ENCODE results near the gene GP9. TPM values are rescaled to one million over a fixed set of nuclear protein-coding genes. Genes with fewer than 3 reads are reported as not detected.

GP9 gene
- total and polyA plus RNA-seq, 7 donors = 0.04 to 0.21 (median 0.09) TPM; not detected in 4

GRCh38 chr3:129059311-129059958, 1.1 kb upstream of the GP9 start:
- WGBS, 3 donors = 74 to 85% (median 81%) methylated on average over 11 of the region's 11 CpGs
- H3K27ac ChIP-seq = no peak overlapping the region
- no peak overlapping the region for H3K4me3 ChIP-seq
- intact Hi-C loops (cut with DNase I) = loop anchor here (10.0 kb wide), 2 partner anchors 45 to 195 kb away; no protein-coding TSS in a partner anchor
- no peaks in the 10 kb centered on the region for H3K9me3 ChIP-seq
- TF ChIP-seq, protein P1, sequence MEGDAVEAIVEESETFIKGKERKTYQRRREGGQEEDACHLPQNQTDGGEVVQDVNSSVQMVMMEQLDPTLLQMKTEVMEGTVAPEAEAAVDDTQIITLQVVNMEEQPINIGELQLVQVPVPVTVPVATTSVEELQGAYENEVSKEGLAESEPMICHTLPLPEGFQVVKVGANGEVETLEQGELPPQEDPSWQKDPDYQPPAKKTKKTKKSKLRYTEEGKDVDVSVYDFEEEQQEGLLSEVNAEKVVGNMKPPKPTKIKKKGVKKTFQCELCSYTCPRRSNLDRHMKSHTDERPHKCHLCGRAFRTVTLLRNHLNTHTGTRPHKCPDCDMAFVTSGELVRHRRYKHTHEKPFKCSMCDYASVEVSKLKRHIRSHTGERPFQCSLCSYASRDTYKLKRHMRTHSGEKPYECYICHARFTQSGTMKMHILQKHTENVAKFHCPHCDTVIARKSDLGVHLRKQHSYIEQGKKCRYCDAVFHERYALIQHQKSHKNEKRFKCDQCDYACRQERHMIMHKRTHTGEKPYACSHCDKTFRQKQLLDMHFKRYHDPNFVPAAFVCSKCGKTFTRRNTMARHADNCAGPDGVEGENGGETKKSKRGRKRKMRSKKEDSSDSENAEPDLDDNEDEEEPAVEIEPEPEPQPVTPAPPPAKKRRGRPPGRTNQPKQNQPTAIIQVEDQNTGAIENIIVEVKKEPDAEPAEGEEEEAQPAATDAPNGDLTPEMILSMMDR (IDR thresholded peaks at IDR 0.05) = no peak
- DNase-seq (peak in 1 of 2 donors; percentile 42), ATAC-seq (no peak)
- H3K4me1 ChIP-seq = no peaks in the 10 kb centered on the region
- H3K36me3 ChIP-seq (ENCODE audit: insufficient read depth in 1 of 2, low read depth in 1 of 2) = no peaks in the 10 kb centered on the region
- no peaks in the 10 kb centered on the region for H3K27me3 ChIP-seq (ENCODE audit: insufficient read depth in 3 of 3, low read length in 2 of 3)

DNA sequence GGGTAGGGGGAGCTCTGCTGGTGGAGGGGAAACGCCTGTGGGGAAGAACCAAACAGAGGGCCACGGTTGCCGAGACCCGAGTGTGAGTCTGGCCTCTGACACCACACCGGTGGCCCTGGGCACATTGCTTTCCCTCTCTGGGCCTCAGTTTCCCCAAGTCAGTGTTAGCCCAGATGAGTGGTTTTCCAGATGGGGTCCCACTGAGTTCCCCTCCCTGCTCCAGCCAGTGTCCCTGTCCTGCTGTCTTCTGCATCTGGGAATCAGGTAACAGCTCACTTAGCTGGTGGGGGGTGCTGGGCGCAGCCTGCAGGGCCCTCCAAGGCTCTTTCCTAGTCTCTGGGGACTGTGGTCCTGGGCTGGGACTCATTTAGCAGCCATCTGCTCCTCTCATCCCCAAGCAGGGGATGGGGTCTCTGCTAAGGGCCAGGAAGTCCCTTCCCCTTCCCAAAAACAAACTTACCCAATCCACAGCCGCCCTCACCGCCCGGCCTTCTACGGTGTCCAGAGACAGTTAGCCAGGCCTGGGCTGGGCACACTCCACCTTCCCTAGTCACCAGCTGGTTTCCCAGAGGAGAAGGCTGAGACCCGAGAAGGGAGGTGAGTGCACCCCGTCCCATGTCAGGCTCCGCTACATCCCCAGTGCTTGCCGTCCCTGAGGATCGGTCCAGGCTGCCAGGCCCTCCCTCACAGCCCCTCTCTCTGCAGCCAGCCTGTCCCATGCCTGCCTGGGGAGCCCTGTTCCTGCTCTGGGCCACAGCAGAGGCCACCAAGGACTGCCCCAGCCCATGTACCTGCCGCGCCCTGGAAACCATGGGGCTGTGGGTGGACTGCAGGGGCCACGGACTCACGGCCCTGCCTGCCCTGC, 676 bp downstream of the GP9 start:
- Histone ChIP-seq H3K27ac (no peak overlapping the region), H3K4me1 (no peaks in the 10 kb centered on the region), H3K27me3 (ENCODE audit: insufficient read depth in 3 of 3, low read length in 2 of 3) (peaks cover 0 to 1% (median 0%) of the 10 kb centered on the region in 3 donors), H3K4me3 (no peak overlapping the region), H3K9me3 (no peaks in the 10 kb centered on the region), H3K36me3 (ENCODE audit: insufficient read depth in 1 of 2, low read depth in 1 of 2) (no peaks in the 10 kb centered on the region)
- ATAC-seq = no peak
- TF ChIP-seq, protein P1 (IDR thresholded peaks at IDR 0.05) = no peak
- WGBS, 3 donors = 84 to 89% (median 87%) methylated on average over 16 to 19 of the region's 19 CpGs
- peak in 1 of 2 donors; percentile 32 for DNase-seq
- intact Hi-C loops (cut with DNase I) = no loop called here

DNA sequence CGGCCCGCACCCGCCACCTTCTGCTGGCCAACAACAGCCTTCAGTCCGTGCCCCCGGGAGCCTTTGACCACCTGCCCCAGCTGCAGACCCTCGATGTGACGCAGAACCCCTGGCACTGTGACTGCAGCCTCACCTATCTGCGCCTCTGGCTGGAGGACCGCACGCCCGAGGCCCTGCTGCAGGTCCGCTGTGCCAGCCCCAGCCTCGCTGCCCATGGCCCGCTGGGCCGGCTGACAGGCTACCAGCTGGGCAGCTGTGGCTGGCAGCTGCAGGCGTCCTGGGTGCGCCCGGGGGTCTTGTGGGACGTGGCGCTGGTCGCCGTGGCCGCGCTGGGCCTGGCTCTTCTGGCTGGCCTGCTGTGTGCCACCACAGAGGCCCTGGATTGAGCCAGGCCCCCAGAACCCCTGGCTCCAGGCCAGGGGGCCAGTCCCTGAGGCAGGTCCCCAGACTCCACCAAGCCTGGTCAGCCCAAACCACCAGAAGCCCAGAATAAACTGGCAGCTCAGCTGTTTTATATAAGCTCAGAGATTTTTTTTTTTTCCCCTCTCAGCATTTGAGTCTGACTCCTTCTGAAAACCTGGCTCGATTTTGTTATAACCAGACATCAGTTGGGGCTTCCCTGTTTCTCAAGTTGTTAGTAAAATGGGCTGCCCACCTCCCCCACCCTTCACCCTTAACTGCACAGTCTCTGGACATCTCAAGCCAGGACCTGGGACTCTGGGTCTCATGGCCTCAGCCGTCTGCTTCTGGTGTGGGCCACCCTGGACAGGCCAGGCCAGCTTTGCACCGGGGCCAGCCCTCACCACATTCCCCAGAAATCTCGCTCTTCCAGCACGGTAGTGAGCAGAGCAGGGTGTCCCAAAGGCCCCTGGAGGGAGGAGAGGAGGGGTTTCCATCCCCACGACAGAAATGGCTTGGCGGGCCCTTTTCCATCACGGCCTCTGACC, 1.6 kb downstream of the GP9 start:
- Histone ChIP-seq H3K9me3 (no peaks in the 10 kb centered on the region), H3K4me3 (no peak overlapping the region), H3K36me3 (ENCODE audit: insufficient read depth in 1 of 2, low read depth in 1 of 2) (no peaks in the 10 kb centered on the region), H3K27me3 (ENCODE audit: insufficient read depth in 3 of 3, low read length in 2 of 3) (peaks cover 0 to 1% (median 0%) of the 10 kb centered on the region in 3 donors), H3K4me1 (no peaks in the 10 kb centered on the region), H3K27ac (no peak overlapping the region)
- no peak for DNase-seq
- WGBS, 3 donors = 67 to 71% (median 68%) methylated on average over 32 of the region's 32 CpGs
- TF ChIP-seq, protein P1 (IDR thresholded peaks at IDR 0.05) = no peak
- intact Hi-C loops (cut with DNase I) = no loop called here
- no peak for ATAC-seq

GRCh38 chr3:129063091-129063640, 2.6 kb downstream of the GP9 start:
- intact Hi-C loops (cut with DNase I) = no loop called here
- Histone ChIP-seq H3K27me3 (ENCODE audit: insufficient read depth in 3 of 3, low read length in 2 of 3) (peaks cover 0 to 8% (median 1%) of the 10 kb centered on the region in 3 donors), H3K27ac (no peak overlapping the region), H3K4me1 (no peaks in the 10 kb centered on the region), H3K36me3 (ENCODE audit: insufficient read depth in 1 of 2, low read depth in 1 of 2) (no peaks in the 10 kb centered on the region), H3K9me3 (no peaks in the 10 kb centered on the region), H3K4me3 (no peak overlapping the region)
- DNase-seq (no peak), ATAC-seq (no peak)
- 84 to 89% (median 89%) methylated on average over 10 of the region's 10 CpGs for WGBS, 3 donors
- TF ChIP-seq, protein P1 (IDR thresholded peaks at IDR 0.05) = no peak

All from psoas muscle (tissue), 8 donors.